Measurements from ENCODE around the gene RALA.
A peak's percentile ranks its signal among the peaks of the same experiment; 100 is the strongest.

GRCh38 chr7:39741942-39742623 is 118.7 kb downstream of the RALA start:
- TF ChIP-seq POLR2A (IDR thresholded peaks at IDR 0.05) (no peak), CTCF (IDR thresholded peaks at IDR 0.05 in 4 of 5, conservative IDR thresholded peaks at IDR 0.05 in 1 of 5) (peak in 1 of 5 experiments; percentile 20)
